HEK293T (cell line): Measurements from ENCODE around the gene FAM163B.

Source experiments
- CTBP1 ChIP-seq: fragments of 450-650 bp; IDR thresholded peaks from 2 replicates; pipeline ENCODE4 v1.6.1; 2016; ENCODE audit warnings: borderline replicate concordance
- ELF4 ChIP-seq: fragments of 450-650 bp; IDR thresholded peaks from 2 replicates; pipeline ENCODE4 v1.6.1; 2017; ENCODE audit warnings: antibody characterized with exemption
- FOXA1 ChIP-seq: fragments of 450-650 bp; IDR thresholded peaks from 2 replicates; pipeline ENCODE4 v1.6.1; 2016; ENCODE audit warnings: mild to moderate bottlenecking
- FOXK2 ChIP-seq: fragments of 450-650 bp; IDR thresholded peaks from 2 replicates; pipeline ENCODE4 v1.6.1; 2016; ENCODE audit warnings: mild to moderate bottlenecking
- FOXM1 ChIP-seq: fragments of 450-650 bp; IDR thresholded peaks from 2 replicates; pipeline ENCODE4 v1.6.1; 2017; ENCODE audit warnings: mild to moderate bottlenecking, borderline replicate concordance
- LEF1 ChIP-seq: fragments of 450-650 bp; IDR thresholded peaks from 2 replicates; pipeline ENCODE4 v1.6.1; 2017; ENCODE audit warnings: mild to moderate bottlenecking, borderline replicate concordance
- NFRKB ChIP-seq: fragments of 450-650 bp; IDR thresholded peaks from 2 replicates; pipeline ENCODE4 v1.6.1; 2016; ENCODE audit warnings: mild to moderate bottlenecking, moderate library complexity
- SP1 ChIP-seq: fragments of 450-650 bp; IDR thresholded peaks from 2 replicates; pipeline ENCODE4 v1.6.1; 2017
- SUZ12 ChIP-seq: fragments of 450-650 bp; IDR thresholded peaks from 2 replicates; pipeline ENCODE4 v1.6.1; 2016; ENCODE audit warnings: mild to moderate bottlenecking
- TARDBP ChIP-seq: fragments of 450-650 bp; IDR thresholded peaks from 2 replicates; pipeline ENCODE4 v1.6.1; 2016
- ZNF384 ChIP-seq: fragments of 450-650 bp; IDR thresholded peaks from 2 replicates; pipeline ENCODE4 v1.6.1; 2016

GRCh38 chr9:133566382-133566781 lies 42.8 kb downstream of the FAM163B start:
- TF ChIP-seq NFRKB (no peak), FOXM1 (no peak), SP1 (no peak), CTBP1 (no peak), SUZ12 (no peak), ELF4 (no peak), LEF1 (no peak), ZNF384 (no peak), FOXA1 (no peak), TARDBP (no peak), FOXK2 (no peak)
